GM12891 (cell line): ENCODE results near the gene CADM1.

Experiments used
- POLR2A ChIP-seq: IDR thresholded peaks from 2 replicates; pipeline ENCODE4 v1.6.1; 2011; ENCODE audit warnings: low read depth, low read length, control low read depth
- POLR2AphosphoS5 ChIP-seq: IDR thresholded peaks from 2 replicates; pipeline ENCODE4 v1.6.1; 2011; ENCODE audit warnings: low read depth, low read length, control low read depth
- POU2F2 ChIP-seq: IDR thresholded peaks from 2 replicates; pipeline ENCODE4 v1.6.1; 2011; ENCODE audit warnings: low read depth, mild to moderate bottlenecking, control low read depth, low read length, moderate library complexity
- SPI1 ChIP-seq: IDR thresholded peaks from 2 replicates; pipeline ENCODE4 v1.6.1; 2011; ENCODE audit warnings: low read depth, low read length, control low read depth
- TAF1 ChIP-seq: IDR thresholded peaks from 2 replicates; pipeline ENCODE4 v1.6.1; 2011; ENCODE audit warnings: low read depth, low read length, control low read depth

- TF ChIP-seq POLR2A, result no peak
- TF ChIP-seq TAF1, result no peak
- no peak for TF ChIP-seq POU2F2
- TF ChIP-seq SPI1, result no peak
- TF ChIP-seq POLR2AphosphoS5, result no peak
These were observed 107.7 kb downstream of the CADM1 start for GRCh38 chr11:115396533-115396932.
